Sigmoid colon (tissue), 7 donors: ENCODE measurements around the gene MAP1LC3B. TPM values are rescaled to one million over a fixed set of nuclear protein-coding genes. Genes with fewer than 3 reads are reported as not detected.

Experiments used
- DNase-seq: peaks from one replicate; pipeline ENCODE4 v3.0.0-alpha.2; 2019
- H3K27ac ChIP-seq, 4 donors: fragments of 200-600 bp; sonication (generic); one replicate each; pipeline ENCODE4 v1.5.1; 2016 to 2019; ENCODE audit warnings: mild to moderate bottlenecking in 1 of 4
- H3K27me3 ChIP-seq, 3 donors: fragments of 200-600 bp; sonication (generic); one replicate each; pipeline ENCODE4 v1.5.1; 2019; ENCODE audit warnings: mild to moderate bottlenecking in 1 of 3
- H3K36me3 ChIP-seq, 4 donors: fragments of 200-600 bp; sonication (generic); one replicate each; pipeline ENCODE4 v1.5.1; 2016 to 2019
- H3K4me1 ChIP-seq, 4 donors: fragments of 200-600 bp; sonication (generic); one replicate each; pipeline ENCODE4 v1.5.1; 2017 to 2019
- H3K4me3 ChIP-seq, 4 donors: fragments of 200-600 bp; sonication (generic); one replicate each; pipeline ENCODE4 v1.5.1; 2017 to 2019; ENCODE audit warnings: mild to moderate bottlenecking in 2 of 4, moderate library complexity in 1 of 4
- H3K9me3 ChIP-seq, 4 donors: fragments of 200-600 bp in 3 of 4; sonication (generic) in 3 of 4; one replicate each; pipeline versions ENCODE4 v1.5.1 to v1.6.1; 2013 to 2019
- CTCF ChIP-seq, 4 experiments: fragments of 450-650 bp in 3 of 4; fragments of 200-600 bp in 1 of 4; IDR thresholded peaks; one replicate each; pipeline ENCODE4 v1.5.1; 2016 to 2019; ENCODE audit warnings: antibody characterized with exemption in 4 of 4, mild to moderate bottlenecking in 3 of 4, moderate library complexity in 2 of 4
- EP300 ChIP-seq, 4 donors: sonication (generic); formaldehyde crosslinking; IDR thresholded peaks; one replicate each; pipeline ENCODE4 v1.6.1; 2017; ENCODE audit warnings: antibody characterized with exemption in 4 of 4
- POLR2A ChIP-seq, 2 donors: fragments of 450-650 bp; IDR thresholded peaks; one replicate each; pipeline ENCODE4 v1.6.1; 2016; ENCODE audit warnings: antibody characterized with exemption in 2 of 2, mild to moderate bottlenecking in 2 of 2, moderate library complexity in 2 of 2
- POLR2AphosphoS5 ChIP-seq, 4 donors: sonication (generic); formaldehyde crosslinking; IDR thresholded peaks; one replicate each; pipeline ENCODE4 v1.6.1; 2017; ENCODE audit warnings: antibody characterized with exemption in 4 of 4
- WGBS, 2 donors: extraction: QIAGEN DNeasy Blood & Tissue Kit; methylation state at CpG; one replicate each; pipeline ENCODE4 v1.1.7; 2013; 5-methylcytosine and 5-hydroxymethylcytosine counted together
- intact Hi-C: fragments of 100-400 bp; cut with DNase I; formaldehyde crosslinking; loops from one replicate; pipeline ENCODE4 v1.15.1; 2023
- polyA plus RNA-seq, 3 donors: library from polyadenylated mRNA; stranded (reverse); fragments of 200-250 nt; gene quantifications; one replicate each; pipeline ENCODE4 v1.2.3, GENCODE V29; 2013
- total RNA-seq, 4 donors: library from RNA; depleted of rRNA; stranded (reverse); fragments of >200 nt; gene quantifications; one replicate each; pipeline ENCODE4 v1.1.0, GENCODE V29; 2016
- donor health status: healthy with polysubstance abuse.
- donor health status: Bipolar disorder and iron deficiency.
- donor health status: healthy.

MAP1LC3B gene
- total RNA-seq (10 to 100 TPM; 50.0 to 62.6 (median 62.2) TPM), polyA plus RNA-seq (100 to 1,000 TPM in 1 of 3 donors, 10 to 100 TPM in 2; 48.0 to 137 (median 76.3) TPM)

- peak; percentile 98 for DNase-seq
- no peaks in the 10 kb centered on the region for H3K27me3 ChIP-seq
- peak within 1 kb of the TSS; percentile 97 to 100 (median 99) for H3K27ac ChIP-seq
- no peaks in the 10 kb centered on the region for H3K36me3 ChIP-seq
- intact Hi-C loops, result loop anchor here (2.0 to 5.0 kb wide), 3 partner anchors 70 to 100 kb away; partner anchors contain the start of genes C16orf95 and ZCCHC14
- 0 to 1% methylated on average over 113 of the region's 113 CpGs for WGBS, 2 donors
- TF ChIP-seq POLR2AphosphoS5 (IDR thresholded peaks at IDR 0.05) (peak; percentile 97 to 99 (median 99)), CTCF (IDR thresholded peaks at IDR 0.05) (no peak), EP300 (IDR thresholded peaks at IDR 0.05) (peak in 1 of 4 donors; percentile 58), POLR2A (IDR thresholded peaks at IDR 0.05) (peak; percentile 97)
- no peaks in the 10 kb centered on the region for H3K9me3 ChIP-seq
- H3K4me1 ChIP-seq, result peaks cover 0 to 55% (median 43%) of the 10 kb centered on the region in 4 donors
- H3K4me3 ChIP-seq, result peak within 1 kb of the TSS; percentile 58 to 95 (median 80)
Measured at GRCh38 chr16:87391950-87392820, at the start of gene MAP1LC3B. Gene MAP1LC3B (plus strand): TSS chr16:87392336. CDS start chr16:87392428, 92 bp downstream.

DNA sequence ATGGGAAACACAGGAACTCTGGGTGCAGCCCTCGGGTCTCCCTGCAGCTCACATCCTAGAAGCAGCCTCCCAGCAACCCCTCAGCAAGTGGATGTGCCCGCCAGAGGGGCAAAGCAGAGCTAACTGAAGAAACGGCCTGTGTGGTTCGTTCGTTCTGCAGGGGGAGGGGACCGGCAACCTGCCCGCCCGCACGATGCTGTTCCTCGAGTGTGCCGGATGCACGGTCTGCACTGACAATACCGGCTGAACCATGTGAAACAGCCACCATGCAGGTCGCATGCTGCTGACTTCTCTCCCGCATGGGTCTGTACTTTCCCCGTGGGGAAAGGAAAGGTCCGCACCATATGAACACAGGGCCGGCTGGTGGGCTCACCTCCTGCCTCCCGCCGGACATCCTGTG is 49.6 kb upstream of the MAP1LC3B start:
- no peaks in the 10 kb centered on the region for H3K27me3 ChIP-seq
- H3K4me3 ChIP-seq, result no peak overlapping the region
- H3K27ac ChIP-seq, result no peak overlapping the region
- WGBS, 2 donors, result 96 to 97% methylated on average over 20 of the region's 20 CpGs
- DNase-seq, result no peak
- TF ChIP-seq EP300 (IDR thresholded peaks at IDR 0.05), result no peak
- TF ChIP-seq CTCF (IDR thresholded peaks at IDR 0.05), result no peak
- TF ChIP-seq POLR2A (IDR thresholded peaks at IDR 0.05), result no peak
- no peak for TF ChIP-seq POLR2AphosphoS5 (IDR thresholded peaks at IDR 0.05)
- H3K36me3 ChIP-seq, result peaks cover 33 to 85% (median 56%) of the 10 kb centered on the region in 4 donors
- H3K4me1 ChIP-seq, result peaks cover 0 to 8% (median 2%) of the 10 kb centered on the region in 4 donors
- no peaks in the 10 kb centered on the region for H3K9me3 ChIP-seq
- intact Hi-C loops, result no loop called here

GRCh38 chr16:87342978-87343752 is 49.0 kb upstream of the MAP1LC3B start:
- no peak for TF ChIP-seq POLR2A (IDR thresholded peaks at IDR 0.05)
- TF ChIP-seq CTCF (IDR thresholded peaks at IDR 0.05), result no peak
- TF ChIP-seq POLR2AphosphoS5 (IDR thresholded peaks at IDR 0.05), result no peak
- TF ChIP-seq EP300 (IDR thresholded peaks at IDR 0.05), result no peak
- Histone ChIP-seq H3K4me1 (peaks cover 0 to 8% (median 2%) of the 10 kb centered on the region in 4 donors), H3K27ac (no peak overlapping the region), H3K36me3 (peaks cover 33 to 85% (median 54%) of the 10 kb centered on the region in 4 donors), H3K4me3 (no peak overlapping the region), H3K27me3 (no peaks in the 10 kb centered on the region), H3K9me3 (no peaks in the 10 kb centered on the region)
- DNase-seq, result no peak
- 87 to 88% methylated on average over 26 of the region's 26 CpGs for WGBS, 2 donors
- intact Hi-C loops, result no loop called here

- intact Hi-C loops, result no loop called here
- no peaks in the 10 kb centered on the region for H3K27me3 ChIP-seq
- 88 to 94% methylated on average over 11 of the region's 11 CpGs for WGBS, 2 donors
- no peak overlapping the region for H3K4me3 ChIP-seq
- H3K9me3 ChIP-seq, result no peaks in the 10 kb centered on the region
- H3K27ac ChIP-seq, result no peak overlapping the region
- peaks cover 0 to 8% (median 2%) of the 10 kb centered on the region in 4 donors for H3K4me1 ChIP-seq
- TF ChIP-seq POLR2A (IDR thresholded peaks at IDR 0.05) (no peak), CTCF (IDR thresholded peaks at IDR 0.05) (no peak), POLR2AphosphoS5 (IDR thresholded peaks at IDR 0.05) (no peak), EP300 (IDR thresholded peaks at IDR 0.05) (no peak)
- peaks cover 33 to 85% (median 50%) of the 10 kb centered on the region in 4 donors for H3K36me3 ChIP-seq
- DNase-seq, result no peak
Measured at GRCh38 chr16:87343753-87344050, 48.4 kb upstream of the MAP1LC3B start.
